22Rv1 (cell line): ENCODE data around the gene FBXO4.

Experiments
- CTCF ChIP-seq: fragments of 450-650 bp; IDR thresholded peaks from 2 replicates; pipeline ENCODE4 v1.5.1; 2017; ENCODE audit warnings: mild to moderate bottlenecking
- ZFX ChIP-seq: fragments of 450-650 bp; IDR thresholded peaks from 2 replicates; pipeline ENCODE4 v1.6.1; 2017; ENCODE audit warnings: antibody characterized with exemption, borderline replicate concordance

- TF ChIP-seq CTCF: no peak
- TF ChIP-seq ZFX: no peak
Observed at GRCh38 chr5:41927604-41928003, 2.5 kb downstream of the FBXO4 start.
